C1 segment of cervical spinal cord (tissue), 14 donors: ENCODE data around the gene MYO3B.

Experiments
- DNase-seq, 14 donors: peaks; one replicate each; lab custom pipeline; 2025; lab: John Stamatoyannopoulos, UW

The MYO3B gene

DNA sequence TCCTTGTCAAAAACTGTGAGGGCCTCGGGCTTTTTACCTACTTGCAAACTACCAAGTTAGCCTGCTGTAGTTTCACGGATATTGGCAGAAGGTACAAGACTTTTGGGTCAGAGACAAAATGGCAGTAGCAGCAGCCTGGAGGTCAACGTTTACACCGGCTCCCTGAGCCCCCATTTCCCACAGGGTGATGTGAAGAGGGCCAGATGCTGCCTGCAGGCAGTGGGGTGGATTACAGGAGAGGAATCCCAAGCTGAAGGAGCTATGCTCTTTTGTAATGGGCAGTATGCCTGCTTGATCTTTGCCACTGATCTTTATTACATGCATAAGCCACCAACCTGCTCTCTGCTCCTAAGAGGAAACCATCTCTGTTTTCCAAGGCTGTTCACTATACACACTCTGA, 507.6 kb downstream of the MYO3B start:
- no peak for DNase-seq

DNA sequence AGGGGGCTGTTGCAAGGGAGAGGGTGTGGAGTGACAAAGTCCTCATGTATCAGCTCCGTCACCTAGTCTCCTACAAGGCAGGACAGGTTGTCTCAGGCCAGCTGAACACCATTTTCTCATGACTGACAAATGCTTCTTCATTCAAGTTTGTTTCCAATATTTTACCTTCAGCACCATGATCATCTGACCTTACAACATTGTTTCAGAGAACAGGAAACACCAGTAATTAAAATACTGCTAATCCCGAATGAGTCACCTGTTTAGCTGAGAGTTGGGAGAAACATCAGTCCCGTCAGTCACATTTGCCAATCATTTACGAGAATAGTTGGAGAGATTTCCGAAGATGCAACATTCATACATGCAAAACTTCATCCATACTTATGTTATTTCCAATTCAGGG, 511.5 kb downstream of the MYO3B start:
- DNase-seq, result no peak

DNA sequence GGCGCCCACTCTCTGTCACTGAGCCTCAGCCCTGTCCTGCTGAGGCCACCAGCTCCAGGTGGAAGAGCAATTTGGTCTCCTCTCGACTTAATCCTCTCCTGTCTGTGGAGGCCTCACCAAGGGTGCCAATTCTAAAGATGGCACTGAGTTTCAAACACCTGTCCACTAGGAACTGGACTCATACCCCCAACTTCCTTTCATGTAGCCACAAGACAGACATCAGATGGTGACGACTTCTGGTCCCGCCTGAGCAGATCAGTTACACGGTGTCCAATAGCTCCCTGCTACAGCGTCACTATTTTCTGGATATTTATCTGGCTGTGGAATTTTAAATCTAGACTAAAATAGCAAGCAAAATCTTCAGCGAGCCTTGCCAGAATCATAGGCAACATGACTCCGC, 512.7 kb downstream of the MYO3B start:
- no peak for DNase-seq

DNA sequence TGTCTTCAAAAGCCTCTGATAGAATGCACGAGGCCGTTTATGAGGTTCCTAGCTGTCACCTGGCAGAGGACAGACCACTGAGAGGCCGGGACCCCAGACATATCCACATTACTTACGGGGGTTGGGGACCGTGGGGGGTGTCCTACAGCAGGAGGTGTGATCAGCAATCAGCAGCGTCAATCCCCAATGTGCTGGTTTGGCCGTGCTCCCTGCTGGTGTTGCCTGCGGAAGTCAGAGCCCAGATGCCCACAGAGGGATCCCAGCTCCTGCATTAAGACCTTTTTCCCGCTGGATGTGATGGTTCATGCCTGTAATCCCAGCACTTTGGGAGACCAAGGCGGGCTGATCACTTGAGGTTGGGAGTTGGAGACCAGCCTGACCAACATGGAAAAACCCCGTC, 516.4 kb downstream of the MYO3B start:
- no peak for DNase-seq

DNA sequence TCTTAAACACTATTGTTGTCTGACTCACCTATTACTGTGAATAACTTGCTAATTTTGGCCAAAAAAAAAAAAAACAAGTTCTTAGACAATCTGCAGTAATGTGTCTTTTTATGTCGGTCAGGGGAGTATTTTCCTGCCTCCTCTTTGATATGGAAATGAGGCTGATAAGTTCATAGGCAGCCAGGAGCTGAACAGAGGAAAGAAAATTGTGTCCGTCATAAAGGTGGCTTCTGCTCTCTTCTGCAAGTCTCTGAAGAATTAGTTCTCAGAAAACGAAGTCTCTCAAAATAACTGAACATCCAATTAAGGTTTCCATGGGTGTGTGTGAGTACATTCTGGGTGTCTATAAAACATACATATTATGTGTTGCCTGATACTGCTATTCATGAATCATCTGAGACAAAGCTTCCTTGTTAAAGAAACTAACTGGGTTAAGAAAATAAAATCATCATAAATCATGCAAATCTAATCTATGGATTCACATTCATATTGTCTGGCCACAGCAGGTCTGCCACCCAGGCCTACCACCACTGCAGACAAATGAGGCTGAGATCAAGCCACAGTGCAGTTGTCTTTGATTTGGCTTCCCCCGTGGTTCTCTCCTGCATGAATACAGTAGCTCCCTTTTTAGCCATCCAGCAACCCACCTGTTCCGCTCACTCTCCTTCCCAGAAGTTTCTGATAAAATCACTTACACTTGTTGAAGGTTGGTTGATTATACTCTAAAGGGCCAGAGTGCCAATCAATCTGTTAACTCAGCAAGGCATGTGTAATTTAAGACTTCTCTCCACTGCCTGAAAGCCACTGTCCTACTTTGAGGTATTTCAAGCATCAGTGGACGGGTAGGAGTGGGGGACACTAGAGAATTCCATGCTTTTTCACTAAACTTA, 517.8 kb downstream of the MYO3B start:
- no peak for DNase-seq

DNA sequence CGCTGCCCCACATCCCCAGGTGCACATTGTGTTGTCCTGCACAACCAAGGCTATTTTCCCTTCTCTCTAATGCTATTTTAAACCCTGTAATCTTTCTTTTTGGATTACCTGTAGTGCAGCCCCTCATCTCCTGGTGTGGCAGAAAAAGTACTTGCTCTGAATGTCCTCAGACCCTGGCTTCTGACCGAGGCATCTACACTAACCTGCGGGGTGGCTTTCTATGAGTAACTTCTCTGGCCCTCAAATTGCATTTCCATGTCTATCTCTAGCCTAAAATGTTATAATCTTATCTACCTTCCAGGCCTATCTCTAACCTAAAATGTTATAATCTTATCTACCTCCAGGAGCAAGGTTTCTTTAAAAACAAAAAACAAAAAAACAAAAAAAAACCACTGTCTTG, 519.0 kb downstream of the MYO3B start:
- no peak for DNase-seq

DNA sequence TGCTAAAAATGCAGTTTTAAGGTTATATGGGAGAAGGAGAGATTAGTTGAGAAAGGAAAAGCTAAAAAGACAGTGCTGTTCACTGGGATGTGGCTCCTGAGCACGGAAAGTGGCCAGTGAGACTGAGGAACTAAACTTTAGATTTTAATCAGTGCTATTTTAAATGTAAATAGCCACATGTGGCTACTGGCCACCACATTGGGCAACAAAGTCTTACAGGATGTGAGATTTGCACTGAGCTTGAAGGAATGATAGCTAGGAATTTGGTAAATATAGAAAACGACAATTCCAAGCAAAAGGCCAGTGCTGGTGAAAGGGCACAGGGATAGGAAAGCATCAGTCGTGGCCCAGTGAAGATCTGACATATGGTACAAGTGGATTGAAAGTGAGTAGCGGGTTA, 523.1 kb downstream of the MYO3B start:
- DNase-seq, result no peak

DNA sequence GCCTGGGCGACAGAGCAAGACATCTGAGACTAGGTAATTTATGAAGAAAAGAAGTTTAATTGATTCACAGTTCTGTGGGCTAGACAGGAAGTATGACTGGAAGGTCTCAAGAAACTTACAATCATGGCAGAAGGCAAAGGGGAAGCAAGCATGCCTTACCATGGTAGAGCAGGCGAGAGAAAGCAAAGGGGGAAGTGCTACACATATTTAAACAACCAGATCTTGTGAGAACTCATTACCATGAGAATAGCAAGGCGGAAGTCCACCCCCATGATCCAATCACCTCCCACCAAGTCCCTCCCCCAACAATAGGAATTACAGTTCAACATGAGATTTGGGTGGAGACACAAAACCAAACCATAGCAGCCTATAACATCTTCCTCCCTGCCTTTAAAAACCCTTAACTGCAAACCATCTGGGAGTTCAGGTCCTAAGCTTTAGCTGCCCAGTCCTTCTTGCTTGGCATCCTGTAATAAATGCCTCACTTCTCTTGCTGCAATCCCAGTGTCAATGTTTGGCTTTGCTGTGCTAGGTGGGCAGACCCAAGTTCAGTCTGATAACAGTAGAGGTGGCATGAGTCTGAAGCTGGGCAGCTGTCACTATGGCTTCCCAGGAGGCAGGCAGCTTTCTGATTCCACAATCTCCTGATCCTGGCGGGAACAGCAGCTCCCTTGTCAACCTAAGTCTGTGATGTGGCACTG, 526.0 kb downstream of the MYO3B start:
- no peak for DNase-seq
